GM12874 (cell line): ENCODE data around the gene OR6Y1.

Source experiments
- CTCF ChIP-seq: IDR thresholded peaks from 2 replicates; pipeline ENCODE4 v1.5.1; 2011; ENCODE audit warnings: low read depth, mild to moderate bottlenecking, control low read depth, low read length, moderate library complexity; ENCODE audit not compliant: insufficient read depth

The OR6Y1 gene

DNA sequence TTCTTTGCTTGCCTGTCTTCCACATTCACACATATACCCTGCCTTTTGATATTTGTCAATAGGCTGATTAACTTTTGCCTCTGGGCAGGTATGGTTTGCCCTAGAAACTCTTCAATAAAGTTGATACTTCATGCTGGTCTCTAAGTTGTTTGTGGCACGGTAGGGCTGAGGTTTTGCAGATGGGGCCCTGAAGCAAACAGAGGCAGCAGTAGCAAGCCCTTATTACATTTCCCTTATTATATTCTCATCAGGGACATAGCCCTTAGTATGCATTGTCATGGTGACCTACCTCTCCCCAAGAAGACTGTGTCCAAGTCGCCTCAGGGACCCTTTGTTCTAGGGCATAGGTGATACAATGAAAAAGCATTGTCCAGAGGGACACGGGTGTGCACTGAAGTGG is 16.3 kb upstream of the OR6Y1 start, which contains the start of gene OR6P1:
TSS of gene OR6P1 (minus strand) at position 101 of the 400 bp plus-strand sequence. CDS start 6,976 bp downstream, outside the sequence.
- TF ChIP-seq CTCF: no peak

- no peak for TF ChIP-seq CTCF
These were observed 10.4 kb upstream of the OR6Y1 start for GRCh38 chr1:158564608-158565007.

GRCh38 chr1:158563853-158564252 is 9.6 kb upstream of the OR6Y1 start:
- TF ChIP-seq CTCF: no peak

- no peak for TF ChIP-seq CTCF
These were observed 5.5 kb upstream of the OR6Y1 start for GRCh38 chr1:158559696-158560095.

DNA sequence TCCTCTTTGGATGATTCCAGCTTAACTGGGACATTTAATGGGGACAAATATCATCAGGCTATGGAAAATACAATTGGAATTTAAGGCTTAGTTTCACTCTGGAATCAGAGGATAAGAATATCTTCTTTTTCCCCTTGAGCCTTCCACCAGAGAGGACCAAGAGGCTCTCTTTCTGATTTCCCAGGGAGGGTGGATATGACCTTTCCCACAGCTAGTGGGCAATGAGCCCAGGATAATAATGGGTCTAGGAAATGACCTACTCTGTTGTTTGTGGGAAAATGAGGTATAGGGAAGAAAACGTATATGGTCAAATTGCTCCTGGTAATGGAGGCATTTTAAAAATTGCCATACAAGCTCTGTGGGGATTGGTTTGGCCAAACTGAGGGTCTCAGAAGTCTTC is 1.9 kb downstream of the OR6Y1 start:
- no peak for TF ChIP-seq CTCF

DNA sequence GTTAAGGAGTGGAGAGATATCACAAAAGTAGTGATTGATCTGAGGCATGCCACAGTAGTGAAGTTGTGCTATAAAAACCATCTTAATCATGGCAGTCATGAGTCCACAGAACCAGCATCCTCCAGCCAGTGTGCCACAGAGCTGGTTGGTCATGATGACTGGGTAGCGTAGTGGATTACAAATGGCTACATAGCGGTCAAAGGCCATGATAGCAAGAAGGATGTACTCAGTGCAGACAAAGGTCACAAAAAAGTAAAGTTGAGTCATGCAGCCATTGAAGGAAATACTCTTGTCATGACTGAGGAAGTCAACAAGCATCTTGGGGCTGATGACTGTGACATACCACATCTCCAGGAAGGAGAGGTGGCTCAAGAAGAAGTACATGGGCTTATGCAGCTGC is 6.7 kb downstream of the OR6Y1 start:
- TF ChIP-seq CTCF: no peak

DNA sequence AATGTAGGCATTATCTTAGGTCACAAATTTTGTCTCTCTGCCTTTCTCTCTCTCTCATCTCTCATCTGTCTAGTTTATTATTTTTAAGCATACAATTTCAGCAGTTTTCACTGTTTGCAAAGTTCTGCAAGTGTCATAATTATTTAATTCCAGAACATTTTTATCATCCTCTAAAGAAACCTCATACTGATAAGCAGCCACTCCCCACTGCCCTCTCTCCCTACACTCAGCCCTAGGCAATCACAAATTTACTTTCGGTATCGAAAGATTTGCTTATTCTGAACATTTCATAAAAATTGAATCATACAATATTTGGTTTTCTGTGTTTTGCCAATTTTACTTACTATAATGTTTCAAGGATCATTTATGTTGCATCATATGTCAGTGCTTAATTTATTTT is 16.6 kb downstream of the OR6Y1 start:
- TF ChIP-seq CTCF: no peak

- TF ChIP-seq CTCF: no peak
These were observed 19.7 kb downstream of the OR6Y1 start for GRCh38 chr1:158534496-158534895.
